Sigmoid colon (tissue), 4 donors: ENCODE measurements around the gene NANOGP8.

Source experiments
- EP300 ChIP-seq, 4 donors: sonication (generic); formaldehyde crosslinking; IDR thresholded peaks; one replicate each; pipeline ENCODE4 v1.6.1; 2017; ENCODE audit warnings: antibody characterized with exemption in 4 of 4
- POLR2A ChIP-seq, 2 donors: fragments of 450-650 bp; IDR thresholded peaks; one replicate each; pipeline ENCODE4 v1.6.1; 2016; ENCODE audit warnings: antibody characterized with exemption in 2 of 2, mild to moderate bottlenecking in 2 of 2, moderate library complexity in 2 of 2
- POLR2AphosphoS5 ChIP-seq, 4 donors: sonication (generic); formaldehyde crosslinking; IDR thresholded peaks; one replicate each; pipeline ENCODE4 v1.6.1; 2017; ENCODE audit warnings: antibody characterized with exemption in 4 of 4
- TF ChIP-seq, protein P1 (sequence below), 4 experiments: fragments of 450-650 bp in 3 of 4; fragments of 200-600 bp in 1 of 4; IDR thresholded peaks; one replicate each; pipeline ENCODE4 v1.5.1; 2016 to 2019; ENCODE audit warnings: antibody characterized with exemption in 4 of 4, mild to moderate bottlenecking in 3 of 4, moderate library complexity in 2 of 4

DNA sequence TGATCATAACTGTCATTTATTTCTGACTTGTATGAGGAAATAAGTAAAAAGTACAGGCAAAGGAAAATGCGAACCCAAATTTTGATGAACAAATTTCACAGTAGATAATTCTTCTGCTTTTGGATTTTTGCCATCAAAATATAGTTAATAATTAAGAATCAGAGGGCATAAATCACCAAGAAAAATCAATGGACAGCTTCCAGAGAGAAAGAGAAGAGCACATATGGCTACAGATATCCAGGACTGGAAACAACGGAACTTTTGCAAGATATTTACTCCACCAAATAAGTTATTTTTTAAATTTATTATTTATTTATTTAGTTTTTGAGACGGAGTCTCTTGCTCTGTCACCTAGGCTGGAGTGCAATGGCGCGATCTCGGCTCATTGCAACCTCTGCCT, 35.1 kb upstream of the NANOGP8 start:
- TF ChIP-seq POLR2AphosphoS5 (IDR thresholded peaks at IDR 0.05) (no peak), POLR2A (IDR thresholded peaks at IDR 0.05) (no peak), EP300 (IDR thresholded peaks at IDR 0.05) (no peak)
- TF ChIP-seq, protein P1, sequence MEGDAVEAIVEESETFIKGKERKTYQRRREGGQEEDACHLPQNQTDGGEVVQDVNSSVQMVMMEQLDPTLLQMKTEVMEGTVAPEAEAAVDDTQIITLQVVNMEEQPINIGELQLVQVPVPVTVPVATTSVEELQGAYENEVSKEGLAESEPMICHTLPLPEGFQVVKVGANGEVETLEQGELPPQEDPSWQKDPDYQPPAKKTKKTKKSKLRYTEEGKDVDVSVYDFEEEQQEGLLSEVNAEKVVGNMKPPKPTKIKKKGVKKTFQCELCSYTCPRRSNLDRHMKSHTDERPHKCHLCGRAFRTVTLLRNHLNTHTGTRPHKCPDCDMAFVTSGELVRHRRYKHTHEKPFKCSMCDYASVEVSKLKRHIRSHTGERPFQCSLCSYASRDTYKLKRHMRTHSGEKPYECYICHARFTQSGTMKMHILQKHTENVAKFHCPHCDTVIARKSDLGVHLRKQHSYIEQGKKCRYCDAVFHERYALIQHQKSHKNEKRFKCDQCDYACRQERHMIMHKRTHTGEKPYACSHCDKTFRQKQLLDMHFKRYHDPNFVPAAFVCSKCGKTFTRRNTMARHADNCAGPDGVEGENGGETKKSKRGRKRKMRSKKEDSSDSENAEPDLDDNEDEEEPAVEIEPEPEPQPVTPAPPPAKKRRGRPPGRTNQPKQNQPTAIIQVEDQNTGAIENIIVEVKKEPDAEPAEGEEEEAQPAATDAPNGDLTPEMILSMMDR (IDR thresholded peaks at IDR 0.05): no peak
